Epidermal melanocyte (primary cell): Measurements from ENCODE around the gene NASP.

Source experiments
- DNase-seq: peaks from one replicate; pipeline ENCODE4 v3.0.0; 2011; ENCODE audit warnings: low spot score; ENCODE audit not compliant: insufficient read length

Gene NASP

DNA sequence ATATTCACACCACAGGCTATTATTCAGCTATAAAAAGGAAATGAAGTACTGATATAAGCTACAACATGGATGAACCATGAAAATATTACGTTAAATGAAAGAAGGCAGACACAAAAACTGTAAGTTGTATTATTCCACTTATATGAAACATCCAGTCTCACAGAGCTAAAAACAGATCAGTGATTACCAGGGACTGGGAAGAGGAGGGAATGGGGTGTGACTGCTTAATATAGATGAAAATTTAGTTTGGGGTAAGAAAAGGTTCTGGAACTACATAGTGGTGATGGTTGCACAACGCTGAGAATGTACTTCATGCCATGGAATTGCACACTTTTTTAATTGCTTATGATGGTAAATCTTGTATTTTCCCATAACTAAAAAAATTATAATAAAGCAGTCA, 83.0 kb downstream of the NASP start:
- no peak for DNase-seq

DNA sequence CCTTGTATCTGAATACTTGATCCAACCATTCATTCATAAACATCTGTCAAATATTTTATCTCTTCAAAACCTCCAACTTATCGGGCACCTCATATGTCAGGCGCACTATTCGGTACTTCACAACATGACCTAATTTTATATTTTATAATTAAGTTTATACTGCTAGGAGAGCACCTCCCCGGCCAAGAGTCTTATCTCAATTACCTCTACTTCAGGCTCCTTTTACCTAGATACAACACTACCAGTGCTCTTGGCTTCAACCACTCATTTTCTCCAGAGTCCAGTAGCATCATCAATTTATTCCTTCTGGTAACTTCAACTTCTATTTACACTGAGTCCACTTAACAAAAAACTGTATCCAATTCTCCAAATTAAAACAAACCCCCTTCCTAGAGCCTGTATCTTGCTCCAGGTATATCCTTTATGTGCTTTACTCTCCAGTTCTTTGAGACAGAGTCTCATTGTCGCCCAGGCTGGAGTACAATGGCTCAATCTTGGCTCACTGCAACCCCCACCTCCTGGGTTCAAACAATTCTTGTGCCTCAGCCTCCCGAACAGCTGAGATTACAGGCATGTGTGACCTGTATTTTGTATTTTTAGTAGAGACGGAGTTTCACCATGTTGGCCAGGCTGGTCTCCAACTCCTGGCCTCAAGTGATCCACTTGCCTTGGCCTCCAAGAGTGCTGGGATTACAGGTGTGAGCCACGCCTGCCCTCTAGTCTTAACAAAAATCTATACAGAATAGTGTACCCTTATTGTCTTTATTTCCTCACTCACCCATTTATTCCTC, 83.7 kb downstream of the NASP start:
- no peak for DNase-seq
